Measurements from ENCODE around the gene RAB5B. TPM values are rescaled to one million over a fixed set of nuclear protein-coding genes. Genes with fewer than 3 reads are reported as not detected.

RAB5B gene, protein sequence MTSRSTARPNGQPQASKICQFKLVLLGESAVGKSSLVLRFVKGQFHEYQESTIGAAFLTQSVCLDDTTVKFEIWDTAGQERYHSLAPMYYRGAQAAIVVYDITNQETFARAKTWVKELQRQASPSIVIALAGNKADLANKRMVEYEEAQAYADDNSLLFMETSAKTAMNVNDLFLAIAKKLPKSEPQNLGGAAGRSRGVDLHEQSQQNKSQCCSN
- total RNA-seq: 46.2 and 55.3 TPM in 2 replicates
- polyA plus RNA-seq: 144 and 193 TPM in 2 replicates
- 67.9 and 91.2 TPM in 2 replicates for polyA plus RNA-seq (2012)
- polyA minus RNA-seq (ENCODE audit: low replicate concordance): 87.0 and 98.6 TPM in 2 replicates

DNA sequence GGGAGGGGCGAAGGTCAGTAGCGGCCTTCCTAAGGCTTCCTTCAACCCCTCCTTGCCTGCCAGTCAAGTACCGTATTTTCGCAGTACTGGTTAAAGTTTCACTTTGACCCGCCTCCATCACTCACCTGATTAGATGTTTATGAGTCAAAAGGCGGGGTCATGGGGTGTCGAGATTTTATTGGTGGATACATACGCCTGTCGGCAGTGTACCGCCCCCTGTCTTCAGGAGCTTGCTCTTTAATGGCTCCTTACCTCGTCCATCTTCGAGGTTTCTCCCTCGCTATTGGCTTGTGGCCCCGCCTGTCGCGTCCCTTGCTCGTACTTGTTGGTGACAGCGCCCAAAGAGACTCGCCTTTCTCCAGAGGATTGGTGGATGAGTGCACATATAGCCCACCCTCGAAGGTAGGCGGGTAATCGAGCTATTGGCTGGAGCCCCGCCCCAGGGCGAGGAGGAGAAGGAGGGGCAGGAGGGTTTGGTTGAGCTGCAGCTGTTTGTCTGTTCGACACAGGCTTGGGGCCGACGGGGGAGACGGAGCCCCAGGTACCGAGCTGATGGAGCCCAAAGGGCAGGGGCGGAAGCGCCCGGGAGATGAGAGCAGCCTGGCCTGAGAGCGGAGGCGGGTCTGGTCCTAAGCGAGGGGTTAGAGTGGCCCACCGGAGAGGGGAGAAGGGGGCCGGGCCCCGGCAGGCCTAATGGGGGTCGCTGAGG is at the start of gene RAB5B:
Gene RAB5B (plus strand): TSS at position 480 of the 709 bp plus-strand sequence. CDS start 12,883 bp downstream, outside the sequence.
- Histone ChIP-seq H3K9ac (ENCODE audit: insufficient read depth, low read length) (peak within 1 kb of the TSS; percentile 97), H3K36me3 (ENCODE audit: control insufficient read depth, insufficient read depth, low read length) (peaks cover 2% of the 10 kb centered on the region), H4K20me1 (ENCODE audit: control insufficient read depth, extremely low read depth, insufficient read depth, low read length) (no peaks in the 10 kb centered on the region), H3K27me3 (ENCODE audit: control insufficient read depth, insufficient read depth, low read length) (no peaks in the 10 kb centered on the region), H3K4me1 (ENCODE audit: control insufficient read depth, extremely low read depth, insufficient read depth, low read length) (peaks cover 11% of the 10 kb centered on the region), H3K79me2 (ENCODE audit: control insufficient read depth, insufficient read depth, low read length) (peaks cover 49% of the 10 kb centered on the region), H3K4me3 (replicated peaks in 1 of 4; ENCODE audit: control extremely low read depth in 1 of 4, insufficient read depth in 1 of 4, low read depth in 3 of 4, low read length in 4 of 4) (peak within 1 kb of the TSS; percentile 92 to 97 (median 96)), H2AFZ (ENCODE audit: low read length) (peak within 1 kb of the TSS; percentile 54), H3K9me3 (ENCODE audit: control insufficient read depth, insufficient read depth, low read depth, low read length) (no peaks in the 10 kb centered on the region), H3K27ac (ENCODE audit: insufficient read depth, low read length) (peak within 1 kb of the TSS; percentile 94), H3K4me2 (ENCODE audit: extremely low read depth, insufficient read depth, low read length) (peak within 1 kb of the TSS; percentile 92)
- peak; percentile 100 for DNase-seq (ENCODE audit: low read depth in 2 of 2)
- TF ChIP-seq, protein P1, sequence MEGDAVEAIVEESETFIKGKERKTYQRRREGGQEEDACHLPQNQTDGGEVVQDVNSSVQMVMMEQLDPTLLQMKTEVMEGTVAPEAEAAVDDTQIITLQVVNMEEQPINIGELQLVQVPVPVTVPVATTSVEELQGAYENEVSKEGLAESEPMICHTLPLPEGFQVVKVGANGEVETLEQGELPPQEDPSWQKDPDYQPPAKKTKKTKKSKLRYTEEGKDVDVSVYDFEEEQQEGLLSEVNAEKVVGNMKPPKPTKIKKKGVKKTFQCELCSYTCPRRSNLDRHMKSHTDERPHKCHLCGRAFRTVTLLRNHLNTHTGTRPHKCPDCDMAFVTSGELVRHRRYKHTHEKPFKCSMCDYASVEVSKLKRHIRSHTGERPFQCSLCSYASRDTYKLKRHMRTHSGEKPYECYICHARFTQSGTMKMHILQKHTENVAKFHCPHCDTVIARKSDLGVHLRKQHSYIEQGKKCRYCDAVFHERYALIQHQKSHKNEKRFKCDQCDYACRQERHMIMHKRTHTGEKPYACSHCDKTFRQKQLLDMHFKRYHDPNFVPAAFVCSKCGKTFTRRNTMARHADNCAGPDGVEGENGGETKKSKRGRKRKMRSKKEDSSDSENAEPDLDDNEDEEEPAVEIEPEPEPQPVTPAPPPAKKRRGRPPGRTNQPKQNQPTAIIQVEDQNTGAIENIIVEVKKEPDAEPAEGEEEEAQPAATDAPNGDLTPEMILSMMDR (conservative IDR thresholded peaks at IDR 0.05 in 1 of 2, IDR thresholded peaks at IDR 0.05 in 1 of 2; ENCODE audit: low read depth in 1 of 2, low read length in 2 of 2): peak; percentile 40 to 54
- no peak for TF ChIP-seq EZH2 (IDR thresholded peaks at IDR 0.05; ENCODE audit: low read length, missing control alignments)

DNA sequence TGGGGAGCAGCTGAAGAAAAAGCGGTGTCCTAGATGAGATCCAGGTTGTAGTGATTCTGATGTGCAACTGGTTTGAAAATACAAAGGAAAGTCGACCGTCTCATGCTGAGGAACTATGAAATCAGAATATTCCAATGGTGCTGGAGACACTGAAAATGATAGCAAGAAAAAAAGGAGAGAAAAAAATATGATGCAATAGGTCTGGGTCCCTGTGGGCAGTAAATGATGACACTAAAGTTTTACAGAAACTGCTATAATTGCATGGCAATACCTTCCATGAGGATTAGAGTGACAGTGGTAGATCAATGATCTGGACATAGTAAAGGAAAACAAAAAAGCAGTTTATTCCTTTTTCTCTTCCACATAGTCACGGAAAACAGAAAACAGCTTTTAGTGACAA is 48.5 kb upstream of the RAB5B start:
- Histone ChIP-seq H3K27ac (ENCODE audit: insufficient read depth, low read length) (no peak overlapping the region), H3K79me2 (ENCODE audit: control insufficient read depth, insufficient read depth, low read length) (peaks cover 48% of the 10 kb centered on the region), H2AFZ (ENCODE audit: low read length) (no peak overlapping the region), H3K27me3 (ENCODE audit: control insufficient read depth, insufficient read depth, low read length) (no peaks in the 10 kb centered on the region), H3K4me3 (replicated peaks in 1 of 4; ENCODE audit: control extremely low read depth in 1 of 4, insufficient read depth in 1 of 4, low read depth in 3 of 4, low read length in 4 of 4) (peak overlapping the region in 1 of 4 experiments; percentile 99), H3K4me1 (ENCODE audit: control insufficient read depth, extremely low read depth, insufficient read depth, low read length) (peaks cover 3% of the 10 kb centered on the region), H4K20me1 (ENCODE audit: control insufficient read depth, extremely low read depth, insufficient read depth, low read length) (no peaks in the 10 kb centered on the region), H3K4me2 (ENCODE audit: extremely low read depth, insufficient read depth, low read length) (no peak overlapping the region), H3K9me3 (ENCODE audit: control insufficient read depth, insufficient read depth, low read depth, low read length) (no peaks in the 10 kb centered on the region), H3K36me3 (ENCODE audit: control insufficient read depth, insufficient read depth, low read length) (no peaks in the 10 kb centered on the region), H3K9ac (ENCODE audit: insufficient read depth, low read length) (no peak overlapping the region)
- TF ChIP-seq, protein P1 (conservative IDR thresholded peaks at IDR 0.05 in 1 of 2, IDR thresholded peaks at IDR 0.05 in 1 of 2; ENCODE audit: low read depth in 1 of 2, low read length in 2 of 2): no peak
- TF ChIP-seq EZH2 (IDR thresholded peaks at IDR 0.05; ENCODE audit: low read length, missing control alignments): no peak
- no peak for DNase-seq (ENCODE audit: low read depth in 2 of 2)

Data from fibroblast of lung (primary cell).